HS-5 (cell line): ENCODE results near the gene TMEM121B.

Experiments
- DNase-seq: peaks from one replicate; pipeline ENCODE4 v3.0.0-alpha.2; 2012; ENCODE audit warnings: low read depth

The TMEM121B gene

DNA sequence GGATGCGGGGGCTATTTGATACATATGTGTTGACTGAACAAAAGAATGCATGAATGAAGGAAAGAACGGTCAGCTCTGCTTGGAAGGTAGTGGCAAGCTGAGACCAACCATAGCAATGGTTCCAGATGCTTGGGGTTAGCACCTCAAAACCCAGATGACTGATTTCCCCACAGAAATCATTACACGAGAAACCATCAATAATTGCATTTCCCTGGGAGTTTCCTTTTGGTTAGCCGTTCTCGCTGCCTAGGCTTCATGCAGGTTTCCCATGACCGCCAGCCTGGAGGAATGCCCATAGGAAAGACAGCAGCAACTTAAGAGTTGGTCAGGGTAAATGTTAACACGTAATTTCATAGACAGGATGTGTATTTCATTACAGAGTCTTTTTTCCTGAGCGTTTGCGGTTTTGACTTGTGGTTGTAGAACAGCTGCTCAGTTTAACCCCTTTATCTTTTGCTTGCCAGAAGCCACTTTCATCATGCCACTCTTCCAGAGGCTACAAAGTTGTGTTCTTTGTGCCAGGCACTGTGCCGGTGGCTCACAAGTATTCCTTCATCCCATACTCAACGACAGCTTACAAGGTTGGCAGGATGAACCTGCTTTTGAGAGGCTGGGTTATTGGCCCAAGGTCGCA is 33.5 kb downstream of the TMEM121B start:
- no peak for DNase-seq

DNA sequence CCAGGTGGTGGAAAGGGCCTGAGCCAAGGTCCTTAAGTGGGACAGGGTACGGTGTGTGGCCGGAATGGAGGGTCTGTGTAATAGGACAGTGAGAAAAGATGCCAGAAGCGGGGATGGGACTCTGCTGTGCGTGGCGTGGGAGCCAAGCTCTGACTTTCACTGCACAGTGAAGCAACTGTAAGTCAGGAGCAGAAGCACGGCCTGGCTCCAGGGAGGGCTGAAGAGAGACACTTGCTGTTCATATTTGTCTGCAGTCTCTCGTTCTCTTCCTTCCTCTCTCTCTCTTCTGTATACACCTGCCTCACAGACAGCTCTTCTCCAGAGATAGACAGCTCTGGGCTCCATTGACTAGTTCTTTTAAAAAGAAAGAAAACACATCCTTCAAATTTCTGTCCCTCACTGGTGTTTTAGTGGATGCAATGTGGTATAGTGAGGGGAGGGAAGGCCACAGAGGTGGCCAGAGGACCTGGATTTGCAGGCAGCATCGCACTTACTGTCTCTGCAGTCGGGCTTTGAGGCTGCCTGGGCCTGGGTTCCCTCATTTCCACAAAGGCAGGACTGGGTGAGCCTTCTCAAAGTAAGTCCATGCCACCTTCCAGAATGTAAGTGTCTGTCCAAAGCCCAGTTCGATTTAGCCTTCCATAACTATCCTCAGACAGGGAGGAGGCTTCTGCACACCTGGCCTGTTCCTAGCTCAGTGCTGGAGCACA is 34.2 kb downstream of the TMEM121B start:
- DNase-seq = no peak

DNA sequence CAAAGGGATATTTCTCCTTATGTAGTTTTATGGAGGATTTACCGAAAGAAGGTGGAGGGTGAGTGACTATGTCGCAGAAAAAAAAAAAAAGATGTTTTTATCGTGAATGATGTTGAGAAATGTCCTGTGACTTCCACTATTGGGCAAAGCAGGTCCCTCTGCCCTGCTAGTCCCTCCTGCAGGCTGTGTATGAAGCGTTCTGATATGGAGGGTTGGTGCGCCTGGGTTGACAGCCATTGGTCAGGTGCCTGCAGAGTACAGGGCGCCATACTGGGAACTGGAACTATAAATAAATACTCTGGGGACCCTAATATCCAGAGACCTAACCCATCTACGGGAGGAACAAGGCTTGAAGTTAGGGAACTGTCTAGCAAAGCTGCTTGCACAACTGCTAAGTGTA is 34.9 kb downstream of the TMEM121B start:
- no peak for DNase-seq

DNA sequence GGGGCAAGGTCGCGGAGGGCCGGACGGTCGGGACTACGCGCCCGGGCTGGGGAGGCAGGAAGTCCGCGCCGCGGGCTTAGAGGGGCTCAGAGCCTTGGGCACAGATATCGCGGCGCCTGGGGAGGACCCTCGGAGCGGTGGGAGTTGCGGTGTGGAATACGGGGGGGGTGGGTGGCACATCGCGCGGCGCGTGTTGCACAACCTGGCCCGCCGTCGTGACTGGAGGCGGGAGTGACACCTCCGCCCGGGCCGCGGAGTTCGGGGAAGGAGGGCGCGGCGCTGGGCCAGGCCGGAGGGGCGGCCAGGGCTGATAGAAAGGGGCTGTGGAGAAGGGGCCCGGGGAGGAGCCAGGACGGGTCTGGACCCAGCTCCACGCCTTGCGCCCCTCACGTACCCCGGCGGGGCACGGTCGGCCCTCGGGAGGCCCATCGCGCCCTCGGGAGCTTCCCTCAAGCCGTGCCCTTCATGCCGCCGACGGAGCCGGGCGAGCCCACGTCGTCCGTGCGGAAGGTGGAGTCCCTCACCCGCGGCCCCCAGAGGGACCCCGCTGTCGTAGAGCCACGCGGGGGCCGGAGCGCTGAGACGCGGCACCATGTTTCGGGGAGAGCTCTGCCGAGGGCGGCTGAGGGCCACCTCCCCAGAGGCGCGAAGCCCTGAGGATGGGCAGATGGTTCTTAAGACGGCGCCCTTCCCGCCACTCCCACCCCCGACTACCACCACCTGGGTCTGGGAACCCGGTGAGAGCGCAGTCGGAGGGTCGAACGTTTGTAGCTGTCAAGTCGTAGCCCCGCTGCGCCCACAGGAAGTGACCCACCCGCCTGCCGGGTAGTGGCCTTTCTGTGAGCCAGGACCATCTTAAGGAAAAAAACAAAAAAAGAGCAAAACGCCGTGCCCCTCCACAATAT is 35.6 kb downstream of the TMEM121B start:
- no peak for DNase-seq

DNA sequence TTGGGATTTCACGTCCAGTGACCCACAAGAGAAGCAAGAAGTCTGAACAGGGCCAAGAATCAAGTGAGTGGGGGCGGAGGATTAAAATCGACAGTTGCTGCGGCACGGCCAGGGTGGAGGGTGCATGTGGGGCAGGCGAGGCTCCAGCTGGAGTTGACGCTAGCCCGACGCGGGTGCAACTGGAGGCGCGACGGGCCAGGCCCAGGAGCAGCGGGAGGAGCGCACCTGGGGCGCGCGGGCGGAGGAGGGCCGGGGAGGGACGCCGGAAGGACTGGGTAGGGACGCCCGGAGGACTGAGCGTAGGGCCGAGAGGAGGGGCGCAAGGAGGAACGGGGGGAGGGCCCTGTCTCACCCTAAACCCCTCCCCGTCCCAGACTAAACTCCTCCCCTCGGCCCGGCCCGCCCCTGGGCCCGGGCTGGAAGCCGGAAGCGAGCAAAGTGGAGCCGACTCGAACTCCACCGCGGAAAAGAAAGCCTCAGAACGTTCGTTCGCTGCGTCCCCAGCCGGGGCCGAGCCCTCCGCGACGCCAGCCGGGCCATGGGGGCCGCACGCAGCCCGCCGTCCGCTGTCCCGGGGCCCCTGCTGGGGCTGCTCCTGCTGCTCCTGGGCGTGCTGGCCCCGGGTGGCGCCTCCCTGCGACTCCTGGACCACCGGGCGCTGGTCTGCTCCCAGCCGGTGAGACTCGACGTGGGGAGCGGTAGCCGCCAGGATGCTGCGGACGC is 36.4 kb downstream of the TMEM121B start, which contains the start of gene IL17RA:
Gene IL17RA (plus strand): TSS at position 447 of the 723 bp plus-strand sequence. CDS start 92 bp downstream, at position 539.
- DNase-seq = no peak

DNA sequence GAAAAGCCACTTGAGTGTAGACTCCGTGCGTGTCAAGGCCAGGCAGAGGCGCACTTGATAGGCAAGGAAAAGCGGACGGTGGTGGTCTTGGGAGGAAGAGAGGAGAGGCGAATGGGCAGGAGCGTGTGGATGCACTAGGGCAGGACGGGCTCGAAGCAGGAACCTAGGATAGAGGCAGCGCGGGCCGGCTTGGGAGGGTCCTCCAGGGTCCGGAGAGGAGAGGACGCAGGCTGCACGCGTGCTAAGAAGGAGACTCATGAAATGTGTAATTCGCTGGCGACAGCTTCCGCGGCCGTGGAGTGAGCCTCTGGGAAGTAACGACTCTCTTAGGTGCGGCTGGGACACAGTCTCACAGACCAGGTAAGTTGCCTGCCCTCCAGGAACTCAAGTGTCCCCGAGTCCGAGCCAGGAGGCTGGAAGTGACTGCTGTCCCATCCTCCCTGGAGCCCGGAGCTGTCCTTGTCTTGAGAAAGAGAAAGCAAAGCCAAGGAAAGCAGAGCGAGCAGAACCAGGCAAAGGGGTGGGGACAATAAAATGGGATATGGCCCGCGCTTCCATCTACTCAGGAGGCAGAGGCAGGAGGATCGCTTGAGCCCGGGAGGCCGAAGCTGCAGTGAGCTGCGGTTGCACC is 37.2 kb downstream of the TMEM121B start:
- DNase-seq = no peak

DNA sequence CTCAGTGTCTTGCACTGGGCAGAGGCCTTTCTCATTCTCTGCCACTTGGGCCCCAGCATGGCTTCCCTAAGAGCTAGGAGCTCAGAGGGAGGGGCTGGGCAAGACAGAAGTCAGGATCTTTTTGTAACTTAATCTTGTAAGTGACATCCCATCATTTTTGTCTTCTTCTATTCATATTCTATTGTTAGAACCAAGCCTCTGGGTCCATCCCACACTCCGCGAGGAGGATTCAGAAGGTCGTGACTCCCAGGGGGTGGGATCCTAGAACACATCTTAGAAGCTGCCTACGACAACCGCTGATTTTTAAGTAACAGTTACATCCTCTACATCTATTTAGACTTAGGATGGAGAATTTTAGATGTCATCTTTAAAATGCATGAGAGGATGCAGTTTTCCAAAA is 37.9 kb downstream of the TMEM121B start:
- DNase-seq = no peak

DNA sequence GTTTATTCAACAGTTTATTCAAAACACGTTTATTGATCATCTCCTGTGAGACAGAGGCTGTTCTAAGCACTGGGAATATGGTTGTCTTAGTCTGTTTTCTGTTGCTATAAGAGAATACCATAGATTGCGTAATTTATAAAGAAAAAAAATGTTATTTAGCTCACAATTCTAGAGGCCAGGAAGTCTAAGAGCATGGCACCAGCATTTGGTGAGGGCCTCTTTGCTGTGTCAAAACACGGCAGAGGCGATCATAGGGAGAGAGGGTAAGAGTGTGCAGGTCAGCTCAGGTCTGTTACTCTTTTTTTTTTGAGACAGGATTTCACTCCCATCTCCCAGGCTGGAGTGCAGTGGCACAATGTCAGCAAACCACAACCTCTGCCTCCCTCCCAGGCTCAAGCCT is 41.6 kb downstream of the TMEM121B start:
- no peak for DNase-seq

DNA sequence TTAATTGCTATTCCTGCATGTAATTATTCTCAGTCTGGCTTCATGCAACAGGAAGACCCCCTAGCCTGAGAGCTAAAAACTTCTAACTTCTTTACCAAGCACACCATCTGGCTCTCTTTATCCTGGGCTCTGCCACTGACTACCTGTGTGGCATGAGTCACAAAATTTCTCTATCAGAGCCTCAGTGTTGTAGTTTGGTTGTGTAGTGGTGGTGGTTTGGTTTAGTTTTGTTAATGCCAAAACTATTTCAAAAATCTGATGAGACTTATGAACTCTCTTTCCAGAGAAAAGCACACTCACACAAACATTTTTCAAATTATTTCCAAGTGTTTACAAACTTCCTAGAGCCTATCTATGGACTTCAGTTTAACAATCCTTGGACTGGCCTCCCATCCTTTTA is 43.9 kb downstream of the TMEM121B start:
- DNase-seq = no peak

DNA sequence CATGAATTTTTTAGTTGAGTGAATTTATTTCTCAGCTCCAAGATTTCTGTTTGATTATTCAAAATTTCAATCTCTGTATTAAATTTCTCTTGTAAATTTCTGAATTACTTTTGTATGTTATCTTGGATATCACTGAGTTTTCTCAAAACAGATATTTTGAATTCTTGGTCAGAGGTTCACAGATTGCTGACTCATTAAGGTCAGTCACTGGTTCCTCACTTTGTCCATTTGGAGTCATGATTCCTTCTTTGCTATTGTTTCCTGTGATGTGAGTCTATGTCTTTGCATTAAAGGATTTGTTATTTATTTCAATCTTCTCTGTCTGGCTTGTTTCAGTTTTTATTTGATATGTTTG is 46.5 kb downstream of the TMEM121B start:
- DNase-seq = no peak

DNA sequence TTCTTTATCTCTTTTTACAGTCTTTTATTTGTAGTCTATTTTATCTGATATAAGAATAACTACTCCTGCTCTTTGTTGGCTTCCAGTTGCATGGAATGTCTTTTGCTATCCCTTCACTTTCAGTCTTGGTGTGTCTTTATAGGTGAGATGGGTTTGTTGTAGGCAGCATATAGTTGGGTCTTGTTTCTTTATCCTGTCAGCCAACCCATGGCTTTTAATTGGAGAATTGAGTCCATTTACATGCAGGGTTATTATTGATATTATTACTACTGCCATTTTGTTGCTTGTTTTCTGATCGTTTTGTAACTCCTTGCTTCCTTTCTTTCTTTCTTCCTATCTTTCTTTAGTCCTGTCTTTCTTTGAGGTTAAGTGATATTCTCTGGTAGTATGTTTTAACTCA is 48.3 kb downstream of the TMEM121B start:
- no peak for DNase-seq
